K562 (cell line): Measurements from ENCODE around the gene ROBO1. TPM values are rescaled to one million over a fixed set of nuclear protein-coding genes. Genes with fewer than 3 reads are reported as not detected.

Experiments used
- ATAC-seq: fragments of 200-7000 bp; cut with Tn5 transposase; 3 replicates; pipeline ENCODE4 v1.9.1; 2020; ENCODE audit warnings: moderate library complexity
- BruUV-seq: library from RNA; stranded (reverse); fragments of 400-500 nt; replicated peaks from 2 replicates; lab custom pipeline; 2021; lab: Mats Ljungman, UMichigan
- CTCF ChIA-PET: fragments of 300-600 bp; formaldehyde crosslinking; extraction: SDS; loops from one replicate; lab custom pipeline; 2021; ENCODE audit warnings: low intra/inter-chr PET ratio; lab: Yijun Ruan, JAX
- POLR2A ChIA-PET: fragments of 300-600, 350-650 bp; sonication (Branson Sonifier 250); formaldehyde crosslinking; extraction: SDS; loops from one replicate; lab custom pipeline; 2021; ENCODE audit warnings: antibody characterized with exemption, inconsistent platforms; lab: Yijun Ruan, JAX
- DNase-seq, 4 experiments: peaks; one replicate each; pipeline versions ENCODE4 v3.0.0 to v3.0.0-alpha.2; 2011 to 2018; ENCODE audit warnings: low spot score in 3 of 4, mixed read lengths in 3 of 4; ENCODE audit errors: extremely low read depth in 1 of 4
- FAIRE-seq: peaks from 2 replicates; lab custom pipeline; 2011; peaks lifted over from hg19 to GRCh38; lab: Jason Lieb, UNC
- H2AFZ ChIP-seq: 2 replicates; pipeline ENCODE4 v1.6.0; 2011; ENCODE audit warnings: low read depth, low read length, control low read depth, inconsistent platforms
- H3K27ac ChIP-seq: fragments of 200-600 bp; 3 replicates; pipeline ENCODE4 v1.8.0; 2011; ENCODE audit warnings: low read depth, mild to moderate bottlenecking, control low read depth, inconsistent platforms, low read length, moderate library complexity, mixed read lengths; ENCODE audit errors: extremely low read depth
- H3K27me3 ChIP-seq, 2 experiments: fragments of 300-600 bp in 1 of 2; 2 replicates in 1 of 2; 3 replicates in 1 of 2; pipeline versions ENCODE4 v1.6.0 to v1.8.0; 2011; ENCODE audit warnings: inconsistent platforms in 2 of 2, low read length in 2 of 2, mild to moderate bottlenecking in 1 of 2, mixed read lengths in 1 of 2, moderate library complexity in 1 of 2; ENCODE audit not compliant: control insufficient read depth in 2 of 2, insufficient read depth in 2 of 2
- H3K36me3 ChIP-seq: fragments of 300-600 bp; 3 replicates; pipeline ENCODE4 v1.8.0; 2011; ENCODE audit warnings: mild to moderate bottlenecking, low read length, inconsistent platforms; ENCODE audit not compliant: control insufficient read depth, insufficient read depth
- H3K4me1 ChIP-seq, 2 experiments: fragments of 200-600 bp in 1 of 2; replicated peaks in 1 of 2; 2 replicates in 1 of 2; 3 replicates in 1 of 2; pipeline versions ENCODE4 v1.5.1 to v1.8.0; 2011; ENCODE audit warnings: inconsistent platforms in 2 of 2, low read length in 2 of 2, mild to moderate bottlenecking in 1 of 2, mixed read lengths in 1 of 2, moderate library complexity in 1 of 2; ENCODE audit not compliant: control insufficient read depth in 2 of 2, insufficient read depth in 2 of 2
- H3K4me2 ChIP-seq: 2 replicates; pipeline ENCODE4 v1.6.1; 2011; ENCODE audit warnings: low read length, control low read depth, inconsistent platforms, mixed read lengths; ENCODE audit not compliant: insufficient read depth
- H3K4me3 ChIP-seq: fragments of 200-600 bp; sonication (generic), shearing (Covaris generic); 2 replicates; pipeline ENCODE4 v1.5.1; 2016; ENCODE audit warnings: control low read depth, inconsistent platforms
- H3K79me2 ChIP-seq: fragments of 200-600 bp; 3 replicates; pipeline ENCODE4 v1.8.0; 2011; ENCODE audit warnings: low read length, inconsistent platforms; ENCODE audit not compliant: control insufficient read depth, insufficient read depth
- H3K9ac ChIP-seq, 2 experiments: 2 replicates each; pipeline versions ENCODE4 v1.6.0 to v1.6.1; 2011; ENCODE audit warnings: low read depth in 2 of 2, low read length in 2 of 2, control low read depth in 1 of 2, inconsistent platforms in 1 of 2, mild to moderate bottlenecking in 1 of 2, mixed read lengths in 1 of 2; ENCODE audit not compliant: insufficient read depth in 1 of 2
- H3K9me1 ChIP-seq: one replicate; pipeline ENCODE4 v1.6.0; 2011; ENCODE audit warnings: inconsistent platforms, mild to moderate bottlenecking, low read length, moderate library complexity; ENCODE audit not compliant: control insufficient read depth, insufficient read depth
- H3K9me3 ChIP-seq: replicated peaks from 2 replicates; pipeline ENCODE4 v1.5.1; 2011; ENCODE audit warnings: low read depth, low read length, inconsistent platforms; ENCODE audit not compliant: control insufficient read depth, insufficient read depth
- H4K20me1 ChIP-seq: replicated peaks from 2 replicates; pipeline ENCODE4 v1.6.1; 2011; ENCODE audit warnings: low read length, inconsistent platforms, mixed read lengths; ENCODE audit not compliant: control insufficient read depth, insufficient read depth
- ETS1 ChIP-seq: conservative IDR thresholded peaks from 2 replicates; pipeline ENCODE4 v1.6.1; 2011; ENCODE audit warnings: low read depth, mild to moderate bottlenecking, low read length; ENCODE audit not compliant: control insufficient read depth
- MIER1 ChIP-seq: fragments of 450-650 bp; IDR thresholded peaks from 2 replicates; pipeline ENCODE4 v1.6.1; 2016; ENCODE audit warnings: antibody characterized with exemption, mild to moderate bottlenecking, low read depth
- MTA1 ChIP-seq: fragments of 450-650 bp; IDR thresholded peaks from 2 replicates; pipeline ENCODE4 v1.6.1; 2017; ENCODE audit warnings: borderline replicate concordance
- NFRKB ChIP-seq: fragments of 450-650 bp; IDR thresholded peaks from 2 replicates; pipeline ENCODE4 v1.6.1; 2016; ENCODE audit warnings: low read depth
- PML ChIP-seq: IDR thresholded peaks from 2 replicates; pipeline ENCODE4 v1.6.1; 2012; ENCODE audit warnings: low read length, inconsistent platforms
- POLR2AphosphoS5 ChIP-seq: IDR thresholded peaks from 2 replicates; pipeline ENCODE4 v1.6.1; 2011; ENCODE audit warnings: mild to moderate bottlenecking, low read depth, low read length, moderate library complexity; ENCODE audit not compliant: control insufficient read depth, insufficient read depth
- RAD21 ChIP-seq, 2 experiments: fragments of 250-450 bp in 1 of 2; fragments of 450-650 bp in 1 of 2; sonication (Bioruptor Pico) in 1 of 2; formaldehyde crosslinking in 1 of 2; IDR thresholded peaks in 1 of 2; conservative IDR thresholded peaks in 1 of 2; 2 replicates each; pipeline versions ENCODE4 v1.4.0 to v1.8.0; 2020 to 2022; ENCODE audit warnings: mild to moderate bottlenecking in 2 of 2, moderate library complexity in 1 of 2
- RB1 ChIP-seq: fragments of 450-650 bp; IDR thresholded peaks from 2 replicates; pipeline ENCODE4 v1.6.1; 2017; ENCODE audit warnings: low read depth, mild to moderate bottlenecking
- SRSF3 ChIP-seq: fragments of 200-400 bp; formaldehyde crosslinking; IDR thresholded peaks from 2 replicates; pipeline ENCODE4 v1.6.1; 2016; ENCODE audit warnings: mild to moderate bottlenecking, low read length, moderate library complexity; ENCODE audit not compliant: insufficient read depth
- TEAD2 ChIP-seq: fragments of 450-650 bp; IDR thresholded peaks from 2 replicates; pipeline ENCODE4 v1.6.1; 2016; ENCODE audit warnings: missing genetic modification characterization, control low read depth, missing compliant biosample characterization
- ZNF274 ChIP-seq: IDR thresholded peaks from 2 replicates; pipeline ENCODE4 v1.6.1; 2011; ENCODE audit warnings: low read depth, mild to moderate bottlenecking, low read length, moderate library complexity, borderline replicate concordance
- WGBS: fragments of 100-300 bp; shearing (Covaris generic); methylation state at CpG from one replicate; pipeline ENCODE4 v1.1.6; 2016; ENCODE audit warnings: low coverage, mixed read lengths; ENCODE audit not compliant: insufficient coverage; ENCODE audit errors: missing lambda C conversion rate; 5-methylcytosine and 5-hydroxymethylcytosine counted together
- in situ Hi-C: fragments of 300-500 bp; cut with MboI; formaldehyde crosslinking; loops from 4 replicates; pipeline ENCODE4 v1.15.0; 2018; ENCODE audit warnings: inconsistent platforms, mixed read lengths
- intact Hi-C: fragments of 100-400 bp; cut with micrococcal nuclease; formaldehyde crosslinking; loops from 2 replicates; pipeline ENCODE4 v1.14.2; 2022
- polyA plus RNA-seq, 8 experiments: library from polyadenylated mRNA; depleted of rRNA in 4 of 8; stranded (reverse) in 5 of 8; unstranded in 3 of 8; fragments of >200 nt; fragmentation: Nextera tagmentation in 2 of 8; fragmentation: Illumina TruSeq in 1 of 8; extraction: Ambion mirVana in 2 of 8; extraction: Trizol in 1 of 8; gene quantifications; 2 replicates each; pipeline versions ENCODE4 v1.2.1 to v1.2.3, GENCODE V29; 2011 to 2014; ENCODE audit warnings: inconsistent platforms in 1 of 8, missing spikeins in 1 of 8
- total RNA-seq, 7 experiments: library from RNA; depleted of rRNA in 6 of 7; stranded (reverse); fragments of >200 nt in 6 of 7; fragmentation: Illumina TruSeq in 2 of 7; extraction: Trizol in 2 of 7; gene quantifications; 2 replicates each; pipeline versions ENCODE4 v1.2.1 to v1.2.3, GENCODE V29; 2011 to 2021; ENCODE audit warnings: low replicate concordance in 1 of 7

Gene ROBO1
- total and polyA plus RNA-seq, 9 of the 15 experiments (the other 6 are each of a cell fraction or from before 2014, with no cell fraction given): 0.01 to 0.53 (median 0.17) TPM; not detected in 5

DNA sequence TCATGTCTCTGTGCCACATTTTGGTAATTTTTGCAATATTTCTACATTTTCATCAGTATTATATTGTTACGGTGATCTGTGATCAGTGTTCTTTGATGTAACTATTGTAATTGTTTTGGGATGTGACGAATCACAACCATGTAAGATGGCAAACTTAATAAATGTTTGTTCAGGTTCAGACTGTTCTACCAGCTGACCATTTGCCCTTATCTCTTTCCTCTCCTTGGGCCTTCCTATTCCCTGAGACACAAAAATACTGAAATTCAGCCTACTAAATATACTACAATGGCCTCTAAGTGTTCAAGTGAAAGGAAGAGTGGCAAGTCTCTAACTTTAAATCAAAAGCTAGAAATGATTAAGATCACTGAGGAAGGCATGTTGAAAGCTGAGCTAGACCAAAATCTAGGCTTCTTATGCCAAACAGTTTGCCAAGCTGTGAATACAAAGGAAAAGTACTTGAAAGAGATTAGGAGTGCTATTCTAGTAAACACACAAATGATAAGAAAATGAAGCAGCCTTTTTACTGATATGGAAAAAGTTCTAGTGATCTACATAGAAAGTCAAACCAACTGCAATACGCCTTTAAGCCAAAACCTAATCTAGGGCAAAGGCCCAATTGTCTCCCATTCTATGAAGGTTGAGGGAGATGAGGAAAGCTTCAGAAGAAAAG lies 952.8 kb downstream of the ROBO1 start:
- in situ Hi-C loops (no loop called here), intact Hi-C loops (no loop called here)
- no peak overlapping the region for H2AFZ ChIP-seq
- H3K4me2 ChIP-seq: no peak overlapping the region
- no peak for FAIRE-seq
- no peaks in the 10 kb centered on the region for H3K27me3 ChIP-seq
- no peak overlapping the region for H3K4me3 ChIP-seq
- H3K4me1 ChIP-seq: no peaks in the 10 kb centered on the region
- DNase-seq: no peak
- no peak for ATAC-seq
- no peaks in the 10 kb centered on the region for H3K9me3 ChIP-seq
- H4K20me1 ChIP-seq: no peaks in the 10 kb centered on the region
- no peak overlapping the region for H3K9ac ChIP-seq
- WGBS: 0% methylated on average over 3 of the region's 3 CpGs
- H3K36me3 ChIP-seq: no peaks in the 10 kb centered on the region
- no TSS peak for BruUV-seq
- CTCF ChIA-PET: no interaction called here
- no peaks in the 10 kb centered on the region for H3K79me2 ChIP-seq
- POLR2A ChIA-PET: no interaction called here
- TF ChIP-seq PML (no peak), RB1 (no peak), RAD21 (CRISPR knock-in tag; conservative IDR thresholded peaks at IDR 0.05 in 1 of 2, IDR thresholded peaks at IDR 0.05 in 1 of 2) (no peak), TEAD2 (no peak), POLR2AphosphoS5 (no peak), ZNF274 (no peak), SRSF3 (no peak), NFRKB (no peak), MIER1 (no peak), MTA1 (no peak), ETS1 (no peak)
- no peak overlapping the region for H3K27ac ChIP-seq
- H3K9me1 ChIP-seq: no peaks in the 10 kb centered on the region
